Measurements from ENCODE around the gene PCDH9. TPM values are rescaled to one million over a fixed set of nuclear protein-coding genes. Genes with fewer than 3 reads are reported as not detected.

PCDH9 gene
- total and polyA plus RNA-seq, 5 experiments from 2014 or later, result 0.04 to 1.7 (median 0.35) TPM

GRCh38 chr13:66858163-66858562 is 372.0 kb downstream of the PCDH9 start:
- Mint-ChIP-seq H3K27ac (no peak overlapping the region), H3K4me1 (no peaks in the 10 kb centered on the region), H3K9me3 (peaks cover 0 to 3% (median 0%) of the 10 kb centered on the region in 9 donors), H3K36me3 (no peaks in the 10 kb centered on the region), H3K27me3 (no peaks in the 10 kb centered on the region), H3K4me3 (no peak overlapping the region)
- ATAC-seq, result no peak
- POLR2A ChIA-PET, result no interaction called here
- DNase-seq, result no peak

- DNase-seq, result no peak
- POLR2A ChIA-PET, result no interaction called here
- H3K9me3 Mint-ChIP-seq, result peaks cover 0 to 12% (median 0%) of the 10 kb centered on the region in 9 donors
- H3K4me3 Mint-ChIP-seq, result no peak overlapping the region
- no peaks in the 10 kb centered on the region for H3K27me3 Mint-ChIP-seq
- H3K36me3 Mint-ChIP-seq, result no peaks in the 10 kb centered on the region
- no peak for ATAC-seq
- no peak overlapping the region for H3K27ac Mint-ChIP-seq
- H3K4me1 Mint-ChIP-seq, result no peaks in the 10 kb centered on the region
Observed at GRCh38 chr13:66855131-66855530, 375.0 kb downstream of the PCDH9 start.

GRCh38 chr13:66853564-66853963 is 376.6 kb downstream of the PCDH9 start:
- Mint-ChIP-seq H3K4me3 (no peak overlapping the region), H3K4me1 (no peaks in the 10 kb centered on the region), H3K27ac (no peak overlapping the region), H3K9me3 (peaks cover 0 to 12% (median 0%) of the 10 kb centered on the region in 9 donors), H3K36me3 (no peaks in the 10 kb centered on the region), H3K27me3 (no peaks in the 10 kb centered on the region)
- POLR2A ChIA-PET, result no interaction called here
- DNase-seq, result no peak
- ATAC-seq, result no peak

- POLR2A ChIA-PET, result no interaction called here
- Mint-ChIP-seq H3K27me3 (no peaks in the 10 kb centered on the region), H3K4me3 (no peak overlapping the region), H3K4me1 (no peaks in the 10 kb centered on the region), H3K9me3 (peaks cover 0 to 11% (median 0%) of the 10 kb centered on the region in 9 donors), H3K27ac (no peak overlapping the region), H3K36me3 (no peaks in the 10 kb centered on the region)
- no peak for DNase-seq
- ATAC-seq, result no peak
Observed at GRCh38 chr13:66849706-66850105, 380.4 kb downstream of the PCDH9 start.

GRCh38 chr13:66847541-66847940 is 382.6 kb downstream of the PCDH9 start:
- POLR2A ChIA-PET, result no interaction called here
- no peak for ATAC-seq

GRCh38 chr13:66845393-66845792 is 384.7 kb downstream of the PCDH9 start:
- H3K4me3 Mint-ChIP-seq, result no peak overlapping the region
- H3K9me3 Mint-ChIP-seq, result no peaks in the 10 kb centered on the region
- H3K4me1 Mint-ChIP-seq, result no peaks in the 10 kb centered on the region
- no peaks in the 10 kb centered on the region for H3K36me3 Mint-ChIP-seq
- DNase-seq (no peak), ATAC-seq (no peak)
- H3K27me3 Mint-ChIP-seq, result no peaks in the 10 kb centered on the region
- POLR2A ChIA-PET, result no interaction called here
- no peak overlapping the region for H3K27ac Mint-ChIP-seq

More at GRCh38 chr13:66847541-66847940, 382.6 kb downstream of the PCDH9 start:
- Mint-ChIP-seq H3K27ac (no peak overlapping the region), H3K9me3 (peaks cover 0 to 11% (median 0%) of the 10 kb centered on the region in 9 donors), H3K4me1 (no peaks in the 10 kb centered on the region), H3K4me3 (no peak overlapping the region), H3K27me3 (no peaks in the 10 kb centered on the region), H3K36me3 (no peaks in the 10 kb centered on the region)
- no peak for DNase-seq

- Mint-ChIP-seq H3K4me1 (no peaks in the 10 kb centered on the region), H3K27me3 (no peaks in the 10 kb centered on the region), H3K36me3 (no peaks in the 10 kb centered on the region), H3K9me3 (peaks cover 0 to under 1% (median 0%) of the 10 kb centered on the region in 9 donors), H3K4me3 (no peak overlapping the region), H3K27ac (no peak overlapping the region)
- POLR2A ChIA-PET, result no interaction called here
- DNase-seq (no peak), ATAC-seq (no peak)
Observed at GRCh38 chr13:66844933-66845332, 385.2 kb downstream of the PCDH9 start.

- Mint-ChIP-seq H3K4me3 (no peak overlapping the region), H3K27me3 (no peaks in the 10 kb centered on the region), H3K36me3 (no peaks in the 10 kb centered on the region), H3K27ac (no peak overlapping the region), H3K4me1 (no peaks in the 10 kb centered on the region), H3K9me3 (peaks cover 0 to 9% (median 0%) of the 10 kb centered on the region in 9 donors)
- DNase-seq, result no peak
- no peak for ATAC-seq
- POLR2A ChIA-PET, result no interaction called here
Observed at GRCh38 chr13:66842766-66843165, 387.4 kb downstream of the PCDH9 start.

GRCh38 chr13:66840621-66841020 is 389.5 kb downstream of the PCDH9 start:
- no peaks in the 10 kb centered on the region for H3K36me3 Mint-ChIP-seq
- POLR2A ChIA-PET, result no interaction called here

GRCh38 chr13:66837246-66837645 is 392.9 kb downstream of the PCDH9 start:
- ATAC-seq (no peak), DNase-seq (no peak)
- Mint-ChIP-seq H3K9me3 (peaks cover 0 to 13% (median 0%) of the 10 kb centered on the region in 9 donors), H3K4me3 (no peak overlapping the region), H3K36me3 (no peaks in the 10 kb centered on the region), H3K27ac (no peak overlapping the region), H3K27me3 (no peaks in the 10 kb centered on the region), H3K4me1 (no peaks in the 10 kb centered on the region)
- POLR2A ChIA-PET, result no interaction called here

More at GRCh38 chr13:66840621-66841020, 389.5 kb downstream of the PCDH9 start:
- H3K27ac Mint-ChIP-seq, result no peak overlapping the region
- no peaks in the 10 kb centered on the region for H3K27me3 Mint-ChIP-seq
- H3K4me1 Mint-ChIP-seq, result no peaks in the 10 kb centered on the region
- no peak for DNase-seq
- H3K4me3 Mint-ChIP-seq, result no peak overlapping the region
- peaks cover 0 to 9% (median 0%) of the 10 kb centered on the region in 9 donors for H3K9me3 Mint-ChIP-seq
- ATAC-seq, result no peak

GRCh38 chr13:66835040-66835628 is 395.0 kb downstream of the PCDH9 start:
- POLR2A ChIA-PET, result no interaction called here
- peaks cover 0 to 8% (median 0%) of the 10 kb centered on the region in 4 donors for H3K4me1 Mint-ChIP-seq

GRCh38 chr13:66830940-66831716 is 399.0 kb downstream of the PCDH9 start:
- DNase-seq, result no peak
- no peaks in the 10 kb centered on the region for H3K27me3 Mint-ChIP-seq
- POLR2A ChIA-PET, result no interaction called here
- no peak for ATAC-seq
- peaks cover 0 to 4% (median 0%) of the 10 kb centered on the region in 9 donors for H3K9me3 Mint-ChIP-seq
- peak overlapping the region in 1 of 10 donors; percentile 54 for H3K27ac Mint-ChIP-seq
- no peaks in the 10 kb centered on the region for H3K36me3 Mint-ChIP-seq
- no peak overlapping the region for H3K4me3 Mint-ChIP-seq
- H3K4me1 Mint-ChIP-seq, result peaks cover 0 to 8% (median 0%) of the 10 kb centered on the region in 4 donors

More at GRCh38 chr13:66835040-66835628, 395.0 kb downstream of the PCDH9 start:
- Mint-ChIP-seq H3K4me3 (no peak overlapping the region), H3K27ac (no peak overlapping the region), H3K36me3 (no peaks in the 10 kb centered on the region), H3K27me3 (no peaks in the 10 kb centered on the region), H3K9me3 (peaks cover 0 to 13% (median 0%) of the 10 kb centered on the region in 9 donors)
- ATAC-seq, result no peak
- no peak for DNase-seq

- Mint-ChIP-seq H3K9me3 (peaks cover 0 to 4% (median 0%) of the 10 kb centered on the region in 9 donors), H3K36me3 (no peaks in the 10 kb centered on the region), H3K4me1 (peaks cover 0 to 8% (median 0%) of the 10 kb centered on the region in 4 donors), H3K27me3 (no peaks in the 10 kb centered on the region), H3K4me3 (no peak overlapping the region), H3K27ac (no peak overlapping the region)
- DNase-seq, result no peak
- no peak for ATAC-seq
- POLR2A ChIA-PET, result no interaction called here
Observed at GRCh38 chr13:66829803-66830202, 400.3 kb downstream of the PCDH9 start.

All from naive thymus-derived CD8-positive, alpha-beta T cell (primary cell).